ENCODE measurements around the gene KRTAP4-7.
"Not testable (repeated sequence)": the region's sequence is repeated elsewhere in the genome, so short reads cannot be mapped to it uniquely, and the experiment has no call there.

DNA sequence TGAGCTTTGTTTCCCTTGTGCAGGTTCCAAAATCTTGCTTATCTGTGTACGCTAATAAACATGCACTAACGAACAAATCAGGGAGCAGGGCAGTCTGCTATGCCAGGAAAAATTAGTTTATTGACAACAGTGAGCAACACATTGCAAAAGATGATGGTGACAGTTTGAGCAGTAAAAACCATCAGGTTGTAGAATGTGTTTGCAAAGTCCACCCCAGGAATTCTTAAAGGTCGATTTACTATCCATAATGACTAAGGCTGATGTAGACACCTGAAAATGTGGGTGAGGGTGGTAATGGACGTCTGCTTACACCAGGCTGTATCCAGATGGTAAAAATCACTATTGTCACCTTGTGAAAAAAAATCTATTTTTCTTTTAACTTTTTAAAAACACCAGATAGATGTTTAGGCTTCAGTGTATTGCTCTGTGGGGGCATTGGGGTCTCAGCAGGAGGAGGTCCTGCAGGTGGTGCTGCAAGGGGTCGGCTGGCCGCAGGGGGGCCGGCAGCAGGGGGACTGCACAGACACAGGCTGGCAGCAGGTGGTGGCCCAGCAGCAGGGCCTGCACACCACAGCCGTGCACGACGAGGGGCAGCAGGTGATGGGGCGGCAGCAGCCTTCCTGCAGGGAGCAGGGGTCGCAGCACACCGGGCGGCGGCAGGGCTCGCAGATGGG is 18.8 kb upstream of the KRTAP4-7 start:
- TF ChIP-seq, protein P1, sequence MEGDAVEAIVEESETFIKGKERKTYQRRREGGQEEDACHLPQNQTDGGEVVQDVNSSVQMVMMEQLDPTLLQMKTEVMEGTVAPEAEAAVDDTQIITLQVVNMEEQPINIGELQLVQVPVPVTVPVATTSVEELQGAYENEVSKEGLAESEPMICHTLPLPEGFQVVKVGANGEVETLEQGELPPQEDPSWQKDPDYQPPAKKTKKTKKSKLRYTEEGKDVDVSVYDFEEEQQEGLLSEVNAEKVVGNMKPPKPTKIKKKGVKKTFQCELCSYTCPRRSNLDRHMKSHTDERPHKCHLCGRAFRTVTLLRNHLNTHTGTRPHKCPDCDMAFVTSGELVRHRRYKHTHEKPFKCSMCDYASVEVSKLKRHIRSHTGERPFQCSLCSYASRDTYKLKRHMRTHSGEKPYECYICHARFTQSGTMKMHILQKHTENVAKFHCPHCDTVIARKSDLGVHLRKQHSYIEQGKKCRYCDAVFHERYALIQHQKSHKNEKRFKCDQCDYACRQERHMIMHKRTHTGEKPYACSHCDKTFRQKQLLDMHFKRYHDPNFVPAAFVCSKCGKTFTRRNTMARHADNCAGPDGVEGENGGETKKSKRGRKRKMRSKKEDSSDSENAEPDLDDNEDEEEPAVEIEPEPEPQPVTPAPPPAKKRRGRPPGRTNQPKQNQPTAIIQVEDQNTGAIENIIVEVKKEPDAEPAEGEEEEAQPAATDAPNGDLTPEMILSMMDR (IDR thresholded peaks at IDR 0.05) = not testable (repeated sequence)
- TF ChIP-seq POLR2A, EP300, POLR2AphosphoS5 (IDR thresholded peaks at IDR 0.05): not testable (repeated sequence)
